C1 segment of cervical spinal cord (tissue), 14 donors: ENCODE results near the gene TMEM43.
A peak's percentile ranks its signal among the peaks of the same experiment; 100 is the strongest.

ENCODE experiments used
- DNase-seq, 14 donors: peaks; one replicate each; lab custom pipeline; 2025; lab: John Stamatoyannopoulos, UW

TMEM43 gene

DNA sequence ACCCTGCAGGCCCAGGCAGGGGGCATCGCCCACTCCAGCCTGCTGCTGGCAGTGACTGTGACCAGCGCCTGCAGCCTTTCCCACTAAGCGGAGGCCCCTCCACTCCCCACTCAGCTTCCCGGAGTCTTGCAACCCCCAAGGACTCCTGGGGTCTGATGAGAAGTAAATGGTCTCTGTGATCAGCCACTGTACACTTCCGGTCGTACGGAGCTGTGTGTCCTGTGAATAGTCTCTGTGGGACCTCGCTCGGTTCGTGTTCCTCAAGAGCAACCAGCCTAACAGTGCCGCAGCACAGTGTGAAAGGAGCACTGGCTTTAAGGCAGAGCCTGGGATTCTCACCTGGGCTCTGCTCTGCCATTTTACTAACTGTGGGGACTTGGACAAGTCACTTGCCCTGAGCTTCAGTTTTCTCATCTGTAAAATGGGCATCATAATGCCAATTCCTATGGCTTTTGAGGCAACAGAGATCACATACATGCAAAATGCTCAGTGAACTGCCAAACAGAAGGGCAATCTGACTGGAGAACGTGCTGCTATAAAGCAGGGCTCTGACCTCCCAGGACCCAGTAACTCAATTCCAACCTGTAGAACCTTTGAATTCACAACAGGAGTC, 26.7 kb downstream of the TMEM43 start:
- no peak for DNase-seq

DNA sequence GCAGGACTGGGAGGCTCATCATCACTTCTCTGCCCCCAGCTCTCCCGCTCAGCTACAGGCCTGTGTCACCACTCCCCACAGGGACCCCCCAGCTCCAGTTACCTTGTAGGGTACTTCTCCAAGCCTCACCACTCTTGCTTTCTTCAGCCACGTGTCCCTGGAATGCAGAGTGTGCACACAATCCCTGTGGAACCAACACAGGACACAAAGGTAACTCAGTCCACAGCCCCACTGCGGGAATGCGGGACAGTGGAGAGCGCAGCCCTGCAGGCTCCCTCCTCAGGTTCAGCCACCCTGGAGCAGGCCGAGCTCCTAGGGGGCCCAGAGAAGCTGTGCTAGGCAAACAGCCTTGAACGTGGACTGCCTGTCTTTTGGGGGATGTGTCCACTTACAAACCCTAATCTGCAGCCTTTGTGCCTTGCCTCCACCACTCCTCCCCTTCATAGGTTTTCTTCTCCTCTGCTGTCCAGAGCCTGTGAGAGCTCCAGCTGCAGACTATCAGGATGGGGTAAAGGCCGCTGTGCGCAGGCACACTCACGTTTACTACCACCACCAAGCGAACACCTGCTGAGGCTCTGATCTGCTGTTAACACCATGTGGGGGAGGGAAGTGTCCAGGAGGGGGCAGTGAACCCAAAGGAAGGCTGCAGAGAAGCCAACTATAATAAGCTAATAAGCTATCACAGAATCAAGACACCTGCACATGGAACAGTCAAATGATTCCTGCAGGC, 27.5 kb downstream of the TMEM43 start:
- DNase-seq = no peak

DNA sequence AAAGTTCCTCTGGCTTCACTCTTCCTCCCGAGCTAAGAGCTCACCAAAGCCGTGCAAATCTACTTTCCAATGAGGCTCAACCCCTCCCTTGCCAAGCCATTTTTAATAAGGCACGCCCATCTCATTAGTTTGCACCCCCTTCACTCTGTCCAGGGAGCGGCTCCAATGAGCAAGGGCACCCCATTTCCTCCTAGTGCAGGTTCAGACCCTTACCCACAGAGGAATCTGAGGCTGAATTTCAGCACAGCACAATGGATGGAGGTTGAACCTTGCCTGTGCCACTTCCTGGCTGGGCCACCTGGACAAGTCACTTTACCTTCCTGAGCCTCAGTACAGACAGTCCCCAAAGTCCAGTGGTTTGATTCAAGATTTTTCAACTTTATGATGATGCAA, 28.1 kb downstream of the TMEM43 start:
- no peak for DNase-seq

DNA sequence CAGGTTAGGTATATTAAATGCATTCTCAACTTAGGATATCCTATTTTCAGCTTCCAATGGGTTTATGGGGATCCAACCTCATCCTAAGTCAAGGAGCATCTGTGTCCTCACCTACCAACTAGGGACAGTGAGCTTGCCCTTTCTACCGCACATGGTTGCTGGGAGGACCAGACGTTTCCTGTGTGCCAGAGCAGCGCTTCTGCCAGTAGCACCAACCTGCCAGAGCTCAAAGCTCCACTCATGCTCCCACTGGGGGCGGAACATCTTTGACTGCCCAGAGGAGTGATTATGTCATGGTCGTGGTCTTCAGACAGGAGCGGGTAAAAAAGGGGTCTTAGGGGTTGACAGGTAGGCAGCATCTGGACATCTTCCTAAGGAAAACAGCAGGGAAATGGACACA, 28.8 kb downstream of the TMEM43 start:
- no peak for DNase-seq

DNA sequence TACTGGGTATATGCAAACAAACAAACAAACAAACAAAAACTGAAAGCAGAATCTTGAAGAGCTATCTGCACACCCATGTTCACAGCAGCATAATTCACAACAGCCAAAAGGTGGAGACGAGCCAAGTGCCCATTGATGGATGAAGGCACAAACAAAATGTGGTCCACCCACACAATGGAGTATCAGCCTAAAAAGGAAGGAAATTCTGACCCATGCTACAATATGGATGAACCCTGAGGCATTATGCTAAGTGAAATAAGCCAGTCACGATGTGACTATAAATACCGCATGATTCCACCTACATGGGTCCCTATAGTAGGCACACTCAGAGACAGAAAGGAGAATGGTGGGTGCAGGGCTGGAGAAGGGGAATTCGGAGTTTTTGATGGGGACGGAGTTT, 29.4 kb downstream of the TMEM43 start:
- DNase-seq = no peak

DNA sequence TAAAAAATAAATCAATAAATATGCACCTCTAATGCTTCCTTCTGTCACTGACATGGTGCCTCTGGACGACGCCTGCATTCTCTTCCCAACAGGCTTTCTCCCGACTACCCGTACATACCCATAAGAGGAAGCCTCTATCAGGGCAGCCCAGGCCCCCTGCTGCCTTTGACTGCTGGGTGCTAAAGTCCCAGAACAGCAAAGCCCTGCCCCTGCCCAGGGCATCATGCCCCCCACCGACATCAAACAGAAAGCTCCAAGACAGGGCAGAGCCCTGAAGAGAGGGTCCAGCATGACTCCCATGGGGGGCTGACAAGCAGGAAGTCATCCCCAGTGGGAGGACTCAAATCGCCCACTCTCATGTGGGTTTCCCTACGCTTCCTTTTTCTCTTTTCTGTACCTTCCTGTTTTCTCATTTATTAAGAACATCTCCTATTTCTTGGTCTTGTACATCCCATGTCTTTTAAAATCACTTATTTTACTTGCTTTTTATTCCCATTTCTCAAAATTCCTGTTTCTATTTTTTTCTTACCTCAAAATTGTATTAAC, 30.1 kb downstream of the TMEM43 start:
- DNase-seq = no peak

DNA sequence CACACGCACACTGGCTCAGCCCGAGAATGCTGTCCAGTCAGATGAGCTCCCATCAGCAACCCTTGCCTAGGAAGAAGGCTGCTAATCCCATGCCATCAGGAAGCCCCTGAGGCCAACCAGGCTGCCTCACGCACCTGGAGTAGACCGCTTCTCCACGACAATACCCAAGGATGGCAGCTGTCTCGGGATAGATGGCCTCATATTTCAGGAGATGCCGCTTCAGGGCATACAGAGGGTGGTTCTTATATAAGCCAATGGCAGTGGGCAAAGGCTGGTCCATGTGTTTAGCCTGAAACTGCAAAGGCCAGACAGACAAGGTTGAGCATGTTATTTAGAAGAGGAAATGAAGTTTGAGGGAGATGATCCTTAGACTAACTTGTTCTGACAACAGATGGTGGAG, 31.3 kb downstream of the TMEM43 start:
- DNase-seq = no peak

DNA sequence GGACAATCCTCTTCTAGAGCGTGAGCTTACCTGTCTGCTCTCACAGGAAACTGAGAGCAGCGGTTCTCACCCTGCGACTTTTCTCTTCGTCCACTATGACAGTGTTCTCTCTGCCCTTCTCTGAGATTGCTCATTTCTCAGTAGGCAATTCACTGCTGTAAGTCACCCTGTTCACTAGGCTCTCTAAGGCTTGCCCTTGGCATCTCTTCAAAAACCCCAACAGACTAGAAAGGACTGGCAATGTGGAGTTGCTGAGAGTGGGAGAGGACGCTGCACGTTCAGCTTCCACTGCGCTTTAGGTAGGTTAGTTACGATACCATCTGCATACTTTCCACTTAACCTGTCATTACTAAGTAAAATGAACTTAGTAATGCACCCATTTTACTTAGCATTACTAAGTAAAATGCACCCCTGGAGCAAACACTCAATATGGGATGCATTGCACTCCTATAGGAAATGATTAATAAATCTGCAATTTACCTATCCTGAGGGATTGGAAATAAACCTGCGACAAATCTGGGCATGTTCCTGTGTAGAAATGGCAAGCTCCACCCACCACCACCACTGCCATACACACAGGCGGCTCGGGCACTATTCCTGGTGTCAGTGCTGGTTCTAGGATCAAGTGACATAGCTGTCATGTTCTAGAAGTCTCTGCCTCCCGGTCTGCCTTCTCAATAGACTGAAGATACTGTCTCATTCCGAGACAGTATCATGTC, 32.1 kb downstream of the TMEM43 start:
- no peak for DNase-seq

DNA sequence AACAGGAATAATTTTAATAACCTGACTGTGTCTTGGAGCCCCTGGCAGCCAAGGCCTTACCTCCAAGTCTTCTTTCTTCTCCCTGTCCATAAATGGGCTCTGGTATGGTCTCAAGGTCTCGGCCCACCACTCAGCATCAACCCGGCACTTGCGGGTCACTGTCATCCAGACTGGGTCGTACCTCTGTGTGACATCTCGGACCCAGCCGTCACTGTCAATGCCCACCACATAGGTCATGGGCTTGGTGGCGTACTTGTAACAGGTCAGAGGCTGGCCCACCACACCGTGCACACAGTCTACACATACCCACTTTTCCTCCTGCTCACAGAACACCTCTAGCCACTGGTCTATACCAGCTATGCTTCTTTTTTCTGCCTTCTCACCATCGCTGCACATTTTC, 33.1 kb downstream of the TMEM43 start:
- no peak for DNase-seq

DNA sequence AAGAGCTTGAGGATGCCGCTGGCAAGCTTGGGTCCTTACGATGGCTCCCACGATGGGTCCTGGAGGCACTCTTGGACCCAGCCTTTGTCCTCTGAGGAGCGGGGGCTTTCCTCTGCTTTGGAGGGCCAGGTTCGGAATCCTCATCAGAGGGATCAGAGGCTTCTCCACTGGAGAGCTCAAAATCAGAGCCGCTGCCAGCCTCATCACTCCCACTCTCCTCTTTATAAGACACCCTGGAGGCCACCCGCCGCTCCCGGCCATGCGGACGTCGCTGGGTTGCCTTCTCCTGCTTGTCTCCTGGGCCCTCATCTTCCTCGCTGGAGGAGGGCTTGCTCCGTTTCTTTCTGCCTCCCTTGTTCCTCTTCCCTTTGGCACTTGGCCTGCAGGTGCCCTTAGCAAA, 33.5 kb downstream of the TMEM43 start:
- DNase-seq = no peak

DNA sequence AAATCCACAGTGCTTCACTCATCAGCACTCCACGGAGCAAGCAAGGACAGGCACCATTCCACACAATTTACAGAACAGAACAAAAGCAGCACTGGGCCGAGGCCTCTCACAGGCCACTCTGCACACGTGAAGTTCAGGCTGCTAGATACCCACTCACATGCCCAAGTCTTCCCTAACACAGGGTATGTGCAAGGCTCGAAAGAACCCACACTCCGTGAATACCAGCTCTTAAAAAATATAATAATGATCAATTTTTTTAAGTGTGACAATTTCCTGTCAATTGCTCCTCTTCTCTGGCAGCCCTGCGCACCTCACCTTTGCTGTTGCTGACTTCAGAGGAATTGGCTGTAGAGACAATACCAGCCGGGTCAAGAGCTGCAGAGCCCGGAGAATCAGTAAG, 34.6 kb downstream of the TMEM43 start:
- DNase-seq = no peak

DNA sequence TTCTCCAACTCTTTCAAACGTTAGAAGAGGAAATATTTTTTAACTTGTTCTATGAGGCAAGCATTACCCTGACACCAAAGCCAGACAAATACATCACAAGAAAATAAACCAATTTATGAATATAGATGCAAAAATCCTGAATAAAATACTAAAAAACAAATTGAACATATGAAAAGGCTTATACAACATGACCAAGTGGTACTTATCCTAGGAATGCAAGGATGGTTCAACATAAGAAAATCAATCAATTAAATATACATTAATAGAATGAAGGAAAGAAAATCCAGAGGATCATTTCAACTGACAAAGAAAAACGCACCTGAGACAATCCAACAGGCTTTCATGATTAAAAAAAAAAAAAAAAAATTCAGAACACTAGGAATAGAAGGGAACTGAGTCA, 36.4 kb downstream of the TMEM43 start:
- no peak for DNase-seq

DNA sequence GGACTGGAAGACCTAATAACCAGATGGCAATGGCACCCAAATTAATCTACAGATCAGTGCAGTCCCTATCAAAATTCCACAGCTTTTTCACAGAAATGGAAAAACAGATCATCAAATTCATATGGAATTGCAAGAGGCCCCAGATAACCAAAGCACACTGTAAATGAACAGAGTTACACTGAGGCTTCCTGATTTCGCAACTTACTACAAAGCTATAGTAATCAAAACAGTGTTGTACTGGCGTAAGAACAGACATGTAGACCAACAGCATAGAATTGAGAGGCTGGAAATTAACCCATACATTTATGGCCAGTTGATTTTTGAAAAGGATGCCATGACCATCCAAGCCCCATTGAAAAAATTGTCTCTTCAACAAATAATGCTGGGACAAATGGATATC, 37.3 kb downstream of the TMEM43 start:
- DNase-seq = no peak

DNA sequence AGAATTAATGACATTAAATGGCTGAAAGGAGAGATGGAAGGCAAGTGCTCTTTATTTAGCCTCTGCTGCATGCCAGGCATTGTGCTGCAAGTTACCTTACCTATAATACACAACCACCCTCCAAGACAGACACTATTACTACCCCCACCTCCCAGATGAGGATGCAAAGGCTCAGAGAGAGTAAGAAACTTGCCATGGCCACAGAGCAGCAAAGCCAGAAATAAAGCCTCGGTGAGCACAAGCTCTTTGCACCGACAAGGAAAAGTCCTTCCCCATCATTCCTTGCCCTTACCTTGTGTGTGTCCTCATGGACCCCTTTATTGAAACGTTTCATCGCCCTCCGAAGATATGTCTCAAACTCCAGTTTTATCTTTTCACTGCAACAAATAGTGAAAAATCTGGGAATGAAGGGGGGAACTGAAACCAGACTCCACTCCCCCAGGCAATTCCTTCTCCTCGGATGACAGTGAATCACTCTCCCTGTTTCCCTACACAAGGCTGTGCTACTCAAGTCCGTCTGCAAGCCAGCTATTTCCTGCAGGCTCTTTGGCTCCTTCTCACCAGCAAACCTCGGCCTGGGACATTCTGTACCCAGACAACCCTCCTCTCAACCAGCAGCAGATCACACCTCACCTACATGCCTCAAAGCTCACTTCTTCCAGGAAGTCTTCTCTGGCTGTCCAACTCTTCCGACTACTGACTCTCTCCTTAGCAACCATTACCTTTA, 42.2 kb downstream of the TMEM43 start:
- no peak for DNase-seq

DNA sequence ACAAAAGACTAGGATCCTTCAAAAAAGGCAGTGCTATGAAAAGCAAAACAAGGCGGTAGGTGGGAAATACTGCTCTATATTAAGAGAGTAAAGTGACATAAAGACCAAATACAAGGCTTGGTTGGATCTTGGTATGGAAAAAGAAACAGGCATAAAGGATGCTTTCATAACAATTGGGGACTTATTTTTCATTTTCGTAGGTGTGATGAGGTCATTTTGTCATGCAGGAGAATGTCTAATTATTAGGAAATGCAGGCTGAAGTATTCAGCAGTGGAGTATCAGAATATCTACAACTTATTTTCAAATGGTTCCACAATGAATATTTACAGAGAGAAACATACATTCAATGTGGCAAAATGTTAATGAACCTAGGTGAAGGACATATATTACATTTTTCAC, 44.6 kb downstream of the TMEM43 start:
- DNase-seq = no peak

DNA sequence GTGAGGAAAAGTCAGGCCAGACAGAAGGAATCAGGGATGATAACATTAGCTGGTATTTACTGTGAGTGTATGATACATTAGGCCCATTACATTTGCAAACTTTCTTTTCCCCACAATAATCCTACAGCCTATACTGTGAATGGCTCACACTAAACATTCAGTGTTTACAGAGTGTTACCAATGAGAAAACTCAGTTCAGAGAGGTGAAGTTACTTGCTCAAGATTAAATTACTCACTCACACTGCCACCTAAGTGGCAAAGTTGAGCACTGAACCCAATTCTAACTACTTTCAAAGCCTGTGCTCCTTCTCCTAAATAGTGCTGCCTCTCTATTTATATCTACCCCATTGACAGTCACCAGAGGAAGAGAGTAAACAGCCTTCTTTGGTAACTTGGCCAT, 45.0 kb downstream of the TMEM43 start:
- no peak for DNase-seq

DNA sequence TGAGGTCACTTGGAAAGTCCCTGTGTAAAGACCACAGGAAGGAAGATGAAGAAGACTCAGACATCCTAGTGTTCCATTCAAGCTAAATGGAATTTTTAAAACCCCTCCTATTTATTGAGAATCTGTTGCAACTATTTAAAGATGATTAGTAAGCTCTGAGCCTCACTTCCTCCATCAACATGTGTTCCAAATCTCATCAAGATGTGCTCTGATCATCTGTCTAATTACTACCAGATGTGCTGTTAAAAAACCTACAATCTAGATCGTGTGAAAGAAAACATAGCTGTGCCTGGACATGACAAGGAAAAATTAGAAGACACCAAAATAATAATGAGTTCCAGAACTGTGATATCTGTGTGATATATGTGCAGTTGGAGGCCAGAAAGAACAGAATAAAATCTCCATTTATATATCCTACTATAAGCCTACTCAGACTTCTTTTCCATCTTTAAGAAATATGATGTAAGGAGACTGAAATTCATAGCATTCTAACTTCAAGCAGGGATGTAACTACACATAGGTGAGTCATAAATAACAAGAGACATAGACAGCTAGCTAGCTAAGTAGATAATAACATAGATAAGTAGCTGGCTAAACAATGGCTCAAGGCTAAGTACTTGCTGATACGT, 45.8 kb downstream of the TMEM43 start:
- DNase-seq = no peak

DNA sequence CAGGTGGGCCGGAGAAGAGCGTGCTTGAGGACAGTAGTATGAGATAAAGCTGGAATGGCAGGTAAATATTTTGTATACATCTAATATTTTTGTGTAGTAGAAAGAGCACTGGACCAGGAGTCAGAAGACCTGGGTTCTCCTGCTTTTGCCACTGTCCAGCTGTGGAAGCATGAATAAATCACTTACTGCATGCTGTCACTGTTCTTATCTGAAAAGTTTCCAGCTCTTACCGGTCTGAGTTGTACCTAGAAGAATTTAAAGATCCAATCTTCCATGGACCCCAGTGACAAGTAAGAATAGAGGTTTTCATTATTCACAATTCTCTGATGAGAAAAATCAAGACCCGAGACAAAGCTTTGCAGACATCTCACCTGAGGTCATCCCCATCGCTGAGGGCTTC, 47.6 kb downstream of the TMEM43 start:
- no peak for DNase-seq

DNA sequence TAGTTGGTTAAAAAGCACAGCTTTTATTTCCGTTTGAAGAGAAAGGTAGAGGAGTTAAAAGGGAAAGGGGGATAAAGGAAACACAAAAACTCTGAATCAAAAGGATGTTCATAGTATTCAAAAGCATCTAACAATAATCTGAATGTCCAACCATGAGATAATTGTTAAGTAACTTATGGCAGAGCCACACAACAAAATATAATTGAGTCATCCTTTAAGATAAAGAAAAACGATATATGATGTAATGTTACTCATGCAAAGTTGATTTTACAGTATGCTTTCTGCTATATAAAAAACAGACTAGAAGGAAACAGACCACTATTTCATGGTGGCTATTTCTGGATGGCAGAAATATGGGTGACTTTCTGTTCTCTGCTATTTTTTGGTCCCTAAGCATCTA, 49.6 kb downstream of the TMEM43 start:
- DNase-seq = no peak

DNA sequence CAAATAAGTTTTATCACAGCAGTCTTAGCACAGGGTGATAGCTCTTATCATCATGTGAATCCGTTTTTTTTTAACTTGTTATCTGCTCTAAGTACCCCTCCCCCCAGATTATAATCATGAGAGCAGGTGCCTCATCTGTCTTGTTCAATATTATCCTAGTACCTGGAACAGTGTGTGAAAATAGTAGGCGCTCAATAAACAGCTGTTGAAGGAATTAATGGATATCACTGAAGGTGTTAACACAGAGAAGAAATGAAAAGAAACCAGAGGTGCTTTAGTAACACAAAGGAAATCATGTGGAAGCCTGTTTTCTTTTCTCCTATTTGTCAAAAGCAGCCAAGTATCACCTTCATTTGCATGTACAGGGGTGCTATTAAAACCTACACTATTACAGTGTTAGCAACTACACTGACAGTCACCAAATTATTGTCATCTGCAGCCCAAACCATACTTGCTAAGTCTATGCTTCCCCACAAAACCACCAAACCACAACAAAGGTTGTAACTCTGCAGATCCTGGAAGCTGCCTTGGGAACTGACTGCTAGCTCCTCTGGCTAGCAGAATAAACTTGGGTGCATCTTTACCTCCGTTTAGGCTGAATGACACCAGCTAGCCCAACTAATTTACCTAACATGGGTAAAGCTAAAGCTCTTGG, 50.7 kb downstream of the TMEM43 start:
- no peak for DNase-seq

DNA sequence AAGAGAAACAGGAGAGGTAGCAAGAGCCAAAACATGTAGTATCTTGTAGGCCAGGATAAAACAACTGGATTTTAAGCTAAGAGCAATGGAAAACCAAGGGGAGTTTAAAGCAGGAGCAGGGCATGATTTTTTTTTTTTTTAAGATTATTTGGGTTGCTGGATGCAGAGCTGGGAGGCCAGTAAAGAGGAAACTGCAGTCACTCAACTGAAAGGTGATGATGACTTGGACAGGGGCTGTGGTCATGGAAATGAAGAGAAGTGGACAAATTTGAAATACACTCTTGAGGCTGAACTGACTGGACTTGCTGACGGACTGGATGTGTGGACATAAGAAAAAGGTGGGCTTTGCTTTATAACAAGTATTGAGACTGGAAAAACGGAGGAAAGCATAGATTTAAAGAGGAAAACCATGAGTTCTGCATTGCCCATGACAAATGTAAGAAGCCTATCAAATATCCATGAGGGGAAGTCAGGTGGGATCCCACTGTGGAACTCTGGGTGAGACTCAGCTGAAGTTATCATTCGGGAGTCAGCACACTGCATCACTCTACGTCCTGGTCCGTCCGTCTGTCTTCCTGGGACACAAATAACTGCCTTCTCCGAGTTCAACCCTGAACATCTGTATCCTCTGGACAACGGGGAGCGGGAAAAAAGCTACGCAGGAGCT, 52.9 kb downstream of the TMEM43 start:
- DNase-seq = peak in 1 of 14 donors; percentile 64
